Liver (tissue), 9 donors: ENCODE measurements around the gene SOX15. TPM values are rescaled to one million over a fixed set of nuclear protein-coding genes. Genes with fewer than 3 reads are reported as not detected.
A peak's percentile ranks its signal among the peaks of the same experiment; 100 is the strongest.

Source experiments
- DNase-seq: peaks from one replicate; pipeline ENCODE4 v3.0.0-alpha.2; 2017; ENCODE audit warnings: low spot score
- H3K27ac ChIP-seq, 2 donors: one replicate each; pipeline ENCODE4 v1.7.0; 2013; ENCODE audit warnings: inconsistent platforms in 2 of 2, low read length in 2 of 2, control low read depth in 1 of 2, low read depth in 1 of 2, mild to moderate bottlenecking in 1 of 2
- H3K27me3 ChIP-seq, 4 donors: one replicate each; pipeline versions ENCODE4 v1.6.1 to v1.7.0; 2013; ENCODE audit warnings: low read length in 3 of 4, inconsistent platforms in 1 of 4, mild to moderate bottlenecking in 1 of 4, moderate library complexity in 1 of 4; ENCODE audit not compliant: control insufficient read depth in 4 of 4, insufficient read depth in 4 of 4
- H3K36me3 ChIP-seq, 4 donors: one replicate each; pipeline versions ENCODE4 v1.6.1 to v1.7.0; 2013; ENCODE audit warnings: low read length in 3 of 4, mild to moderate bottlenecking in 3 of 4, low read depth in 1 of 4, moderate library complexity in 1 of 4; ENCODE audit not compliant: control insufficient read depth in 4 of 4, insufficient read depth in 3 of 4
- H3K4me1 ChIP-seq, 4 donors: one replicate each; pipeline versions ENCODE4 v1.6.1 to v1.7.0; 2013; ENCODE audit warnings: low read length in 3 of 4, mild to moderate bottlenecking in 3 of 4, moderate library complexity in 1 of 4; ENCODE audit not compliant: control insufficient read depth in 4 of 4, insufficient read depth in 4 of 4
- H3K4me3 ChIP-seq, 3 donors: one replicate each; pipeline versions ENCODE4 v1.6.1 to v1.7.0; 2013; ENCODE audit warnings: low read length in 3 of 3, control low read depth in 1 of 3, low read depth in 1 of 3, mild to moderate bottlenecking in 1 of 3
- H3K9ac ChIP-seq, 2 donors: one replicate each; pipeline ENCODE4 v1.7.0; 2013; ENCODE audit warnings: low read length in 2 of 2, mild to moderate bottlenecking in 2 of 2, moderate library complexity in 2 of 2, control low read depth in 1 of 2, low read depth in 1 of 2
- H3K9me3 ChIP-seq, 4 donors: one replicate each; pipeline versions ENCODE4 v1.6.1 to v1.7.0; 2013; ENCODE audit warnings: low read length in 3 of 4; ENCODE audit not compliant: control insufficient read depth in 4 of 4
- ATF3 ChIP-seq: IDR thresholded peaks from 2 replicates; pipeline ENCODE4 v1.6.1; 2016; ENCODE audit warnings: antibody characterized with exemption
- CTCF ChIP-seq: fragments of 150-350 bp; IDR thresholded peaks from 2 replicates; pipeline ENCODE4 v1.5.1; 2017; ENCODE audit warnings: improper control_type of control experiment, low read depth, low read length; ENCODE audit not compliant: missing input control
- EGR1 ChIP-seq, 2 donors: IDR thresholded peaks; 2 replicates each; pipeline ENCODE4 v1.6.1; 2016 to 2018; ENCODE audit warnings: antibody characterized with exemption in 2 of 2, low read depth in 2 of 2
- FOXA1 ChIP-seq: IDR thresholded peaks from 2 replicates; pipeline ENCODE4 v1.6.1; 2016; ENCODE audit warnings: antibody characterized with exemption
- FOXA2 ChIP-seq: IDR thresholded peaks from 2 replicates; pipeline ENCODE4 v1.6.1; 2016; ENCODE audit warnings: antibody characterized with exemption
- GABPA ChIP-seq, 2 donors: IDR thresholded peaks in 1 of 2; conservative IDR thresholded peaks in 1 of 2; 2 replicates each; pipeline ENCODE4 v1.6.1; 2016; ENCODE audit warnings: antibody characterized with exemption in 2 of 2, mild to moderate bottlenecking in 1 of 2, moderate library complexity in 1 of 2
- HNF4A ChIP-seq, 2 donors: conservative IDR thresholded peaks; 2 replicates each; pipeline ENCODE4 v1.6.1; 2016; ENCODE audit warnings: antibody characterized with exemption in 2 of 2, mild to moderate bottlenecking in 2 of 2
- HNF4G ChIP-seq: IDR thresholded peaks from 2 replicates; pipeline ENCODE4 v1.6.1; 2016; ENCODE audit warnings: antibody characterized with exemption
- JUND ChIP-seq, 2 donors: IDR thresholded peaks; 2 replicates each; pipeline ENCODE4 v1.6.1; 2016; ENCODE audit warnings: antibody characterized with exemption in 2 of 2
- MAX ChIP-seq: IDR thresholded peaks from 2 replicates; pipeline ENCODE4 v1.6.1; 2016; ENCODE audit warnings: antibody characterized with exemption
- NR2F2 ChIP-seq: IDR thresholded peaks from 2 replicates; pipeline ENCODE4 v1.6.1; 2016; ENCODE audit warnings: antibody characterized with exemption
- RAD21 ChIP-seq, 2 donors: IDR thresholded peaks; 2 replicates each; pipeline ENCODE4 v1.6.1; 2016; ENCODE audit warnings: antibody characterized with exemption in 2 of 2, mild to moderate bottlenecking in 2 of 2
- REST ChIP-seq: IDR thresholded peaks from 2 replicates; pipeline ENCODE4 v1.6.1; 2016; ENCODE audit warnings: antibody characterized with exemption, mild to moderate bottlenecking
- RXRA ChIP-seq, 2 donors: IDR thresholded peaks; 2 replicates each; pipeline ENCODE4 v1.6.1; 2017 to 2018; ENCODE audit warnings: antibody characterized with exemption in 2 of 2, mild to moderate bottlenecking in 1 of 2
- SP1 ChIP-seq: IDR thresholded peaks from 2 replicates; pipeline ENCODE4 v1.6.1; 2018; ENCODE audit warnings: antibody characterized with exemption, mild to moderate bottlenecking
- TAF1 ChIP-seq: conservative IDR thresholded peaks from 2 replicates; pipeline ENCODE4 v1.6.1; 2016; ENCODE audit warnings: antibody characterized with exemption, mild to moderate bottlenecking
- YY1 ChIP-seq: IDR thresholded peaks from 2 replicates; pipeline ENCODE4 v1.6.1; 2016; ENCODE audit warnings: antibody characterized with exemption, mild to moderate bottlenecking
- ZBTB33 ChIP-seq: IDR thresholded peaks from 2 replicates; pipeline ENCODE4 v1.6.1; 2016; ENCODE audit warnings: antibody characterized with exemption
- WGBS: extraction: QIAGEN DNeasy Blood & Tissue Kit; methylation state at CpG from one replicate; pipeline ENCODE4 v1.1.7; 2013; 5-methylcytosine and 5-hydroxymethylcytosine counted together
- polyA plus RNA-seq, 2 donors: library from polyadenylated mRNA; stranded (reverse) in 1 of 2; unstranded in 1 of 2; fragments of 200-250 nt in 1 of 2; fragments of >200 nt in 1 of 2; fragmentation: Nextera tagmentation in 1 of 2; extraction: Ambion mirVana in 1 of 2; gene quantifications; one replicate each; pipeline versions ENCODE4 v1.2.1 to v1.2.3, GENCODE V29; 2013 to 2015
- total RNA-seq, 2 donors: library from RNA; depleted of rRNA; stranded (reverse); fragments of >200 nt; gene quantifications; one replicate each; pipeline ENCODE4 v1.2.3, GENCODE V29; 2014
- donor health status: healthy.
- donor health status: healthy.
- donor health status: healthy.
- donor health status: healthy.
- donor health status: healthy.

The SOX15 gene
- total and polyA plus RNA-seq, 4 donors = 0.06 to 0.33 (median 0.17) TPM; not detected in 1

- Histone ChIP-seq H3K9me3 (no peaks in the 10 kb centered on the region), H3K4me1 (peaks cover 15 to 48% (median 33%) of the 10 kb centered on the region in 4 donors), H3K27ac (peak within 1 kb of the TSS; percentile 94 to 95), H3K27me3 (no peaks in the 10 kb centered on the region), H3K9ac (peak within 1 kb of the TSS; percentile 68 to 96), H3K36me3 (peaks cover 4 to 9% (median 6%) of the 10 kb centered on the region in 4 donors), H3K4me3 (peak within 1 kb of the TSS; percentile 78 to 96 (median 84))
- TF ChIP-seq SP1 (peak; percentile 68), ATF3 (no peak), JUND (IDR thresholded peaks at IDR 0.05) (peak in 1 of 2 donors; percentile 53), GABPA (IDR thresholded peaks at IDR 0.05 in 1 of 2, conservative IDR thresholded peaks at IDR 0.05 in 1 of 2) (peak; percentile 94 to 96), RAD21 (IDR thresholded peaks at IDR 0.05) (peak in 1 of 2 donors; percentile 23), CTCF (no peak), FOXA1 (peak; percentile 66), HNF4G (no peak), REST (peak; percentile 85), RXRA (IDR thresholded peaks at IDR 0.05) (peak; percentile 17 to 45), ZBTB33 (peak; percentile 91), MAX (peak; percentile 99), HNF4A (conservative IDR thresholded peaks at IDR 0.05) (peak; percentile 23 to 31), FOXA2 (peak; percentile 52), EGR1 (IDR thresholded peaks at IDR 0.05; ENCODE audit: low read depth in 2 of 2) (peak; percentile 78 to 92), TAF1 (peak; percentile 92), NR2F2 (no peak), YY1 (peak; percentile 100)
- peak; percentile 93 for DNase-seq
- WGBS = 15% methylated on average over 69 of the region's 69 CpGs
Observed at GRCh38 chr17:7583253-7584109, 6.4 kb downstream of the SOX15 start, which contains the start of gene MPDU1. Gene MPDU1 (plus strand): TSS chr17:7583852. CDS start chr17:7583863, 11 bp downstream.
